ENCODE measurements around the gene IFT22.

IFT22 gene

GRCh38 chr7:101362334-101363195 lies 41.0 kb upstream of the IFT22 start, which contains the start of gene COL26A1:
COL26A1 (plus strand) TSS chr7:101362875; CDS start chr7:101363033, 158 bp downstream.
- no peak for TF ChIP-seq CTCF (IDR thresholded peaks at IDR 0.05)

GRCh38 chr7:101357433-101357832 lies 35.8 kb upstream of the IFT22 start:
- no peak for TF ChIP-seq CTCF (IDR thresholded peaks at IDR 0.05)

GRCh38 chr7:101352920-101353308 lies 31.3 kb upstream of the IFT22 start:
- no peak for TF ChIP-seq CTCF (IDR thresholded peaks at IDR 0.05)

GRCh38 chr7:101347477-101347876 lies 25.9 kb upstream of the IFT22 start:
- TF ChIP-seq CTCF (IDR thresholded peaks at IDR 0.05), result no peak

- TF ChIP-seq CTCF (IDR thresholded peaks at IDR 0.05), result no peak
Observed at GRCh38 chr7:101342892-101343291, 21.3 kb upstream of the IFT22 start.

- no peak for TF ChIP-seq CTCF (IDR thresholded peaks at IDR 0.05)
Observed at GRCh38 chr7:101340379-101340778, 18.8 kb upstream of the IFT22 start.

GRCh38 chr7:101333912-101334311 lies 12.3 kb upstream of the IFT22 start:
- TF ChIP-seq CTCF (IDR thresholded peaks at IDR 0.05), result no peak

Data from LNCAP (cell line).